Mesangial cell (primary cell): ENCODE measurements around the gene DLST. TPM values are rescaled to one million over a fixed set of nuclear protein-coding genes. Genes with fewer than 3 reads are reported as not detected.

ENCODE experiments used
- total RNA-seq: library from RNA; depleted of rRNA; stranded (reverse); fragments of >200 nt; gene quantifications from 2 replicates; pipeline ENCODE4 v1.2.3, GENCODE V29; 2015

DLST gene
- total RNA-seq: 76.7 and 80.2 TPM in 2 replicates

DNA sequence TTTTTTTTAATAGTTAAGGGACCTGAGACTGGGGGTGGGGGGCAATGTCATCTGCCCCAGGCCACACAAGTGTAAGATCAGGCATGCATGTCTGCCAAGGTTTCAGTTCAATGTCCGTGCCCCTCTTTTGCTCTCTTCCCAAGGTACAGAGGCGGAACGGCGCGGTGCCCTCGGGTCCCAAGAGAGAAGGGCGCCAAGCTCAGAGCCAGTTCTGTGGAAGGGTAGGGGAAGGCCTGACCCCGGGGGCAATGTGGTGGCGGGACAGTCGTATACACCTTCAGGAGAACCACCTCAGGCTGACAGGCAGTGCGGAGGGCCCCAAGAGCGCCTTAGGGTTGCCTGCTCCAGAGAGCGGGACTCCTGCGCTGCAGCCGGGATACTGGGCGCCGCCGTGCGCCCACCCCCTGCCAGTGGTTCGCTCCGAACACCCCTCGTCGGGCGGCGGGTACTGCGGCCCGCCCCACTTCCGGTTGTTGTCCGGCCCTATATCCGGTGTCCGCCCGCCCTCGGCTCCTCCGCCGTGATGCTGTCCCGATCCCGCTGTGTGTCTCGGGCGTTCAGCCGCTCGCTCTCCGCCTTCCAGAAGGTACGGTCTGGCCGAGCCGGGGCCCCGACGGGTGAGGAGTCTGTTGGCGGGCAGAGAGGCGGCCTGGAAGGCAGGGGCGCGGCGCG lies at the start of gene DLST:
TSS of gene DLST (plus strand) at position 486 of the 672 bp plus-strand sequence. CDS start at position 524, 38 bp downstream.

DNA sequence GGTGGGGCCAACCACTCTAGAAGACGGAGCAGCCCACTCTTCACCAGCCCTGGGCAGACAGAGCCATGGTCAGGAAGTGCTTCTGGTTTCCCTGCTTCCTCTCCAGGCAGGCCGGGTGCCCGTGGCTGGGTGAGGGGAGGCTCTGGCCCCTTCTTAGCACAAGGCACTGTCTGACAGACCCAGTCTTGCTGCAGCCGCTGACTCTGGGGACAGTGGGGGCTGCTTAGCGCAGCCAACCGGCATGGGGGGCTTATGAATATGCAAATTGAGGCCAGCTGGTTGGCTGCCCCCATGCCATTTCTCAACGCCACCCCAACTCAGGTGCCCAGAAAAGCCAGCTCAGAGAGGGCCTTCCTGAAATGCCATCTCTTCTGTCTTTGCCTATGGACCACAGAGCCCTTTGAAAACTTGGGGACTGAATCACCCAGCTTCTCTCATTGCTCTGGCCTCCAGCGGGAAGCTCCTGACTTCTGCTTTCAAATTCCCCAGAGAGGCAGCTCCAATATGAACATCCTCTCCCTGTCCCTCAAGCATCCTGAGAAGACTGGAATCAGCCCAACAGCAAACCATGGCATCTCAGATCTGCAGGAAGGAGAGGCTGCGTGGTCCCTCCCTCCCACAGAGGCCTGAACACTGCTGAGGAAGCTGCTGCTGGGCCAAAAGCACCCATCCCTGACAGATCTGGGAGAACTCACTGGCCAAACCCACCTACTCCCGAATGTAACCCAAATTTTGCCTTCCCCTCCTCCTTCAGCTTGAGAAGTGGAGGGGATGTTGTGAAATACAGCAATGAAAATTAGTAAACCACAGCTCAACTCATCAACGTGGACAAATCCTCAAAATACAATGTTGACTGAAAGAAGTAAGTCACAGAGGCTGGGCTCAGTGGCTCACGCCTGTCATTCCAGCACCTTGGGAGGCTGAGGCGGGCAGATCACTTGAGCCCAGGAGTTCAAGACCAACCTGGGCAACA lies 5.5 kb upstream of the DLST start, which contains the start of gene PROX2:
TSS of gene PROX2 (minus strand) at position 205 of the 973 bp plus-strand sequence. CDS start 12,311 bp downstream, outside the sequence.

DNA sequence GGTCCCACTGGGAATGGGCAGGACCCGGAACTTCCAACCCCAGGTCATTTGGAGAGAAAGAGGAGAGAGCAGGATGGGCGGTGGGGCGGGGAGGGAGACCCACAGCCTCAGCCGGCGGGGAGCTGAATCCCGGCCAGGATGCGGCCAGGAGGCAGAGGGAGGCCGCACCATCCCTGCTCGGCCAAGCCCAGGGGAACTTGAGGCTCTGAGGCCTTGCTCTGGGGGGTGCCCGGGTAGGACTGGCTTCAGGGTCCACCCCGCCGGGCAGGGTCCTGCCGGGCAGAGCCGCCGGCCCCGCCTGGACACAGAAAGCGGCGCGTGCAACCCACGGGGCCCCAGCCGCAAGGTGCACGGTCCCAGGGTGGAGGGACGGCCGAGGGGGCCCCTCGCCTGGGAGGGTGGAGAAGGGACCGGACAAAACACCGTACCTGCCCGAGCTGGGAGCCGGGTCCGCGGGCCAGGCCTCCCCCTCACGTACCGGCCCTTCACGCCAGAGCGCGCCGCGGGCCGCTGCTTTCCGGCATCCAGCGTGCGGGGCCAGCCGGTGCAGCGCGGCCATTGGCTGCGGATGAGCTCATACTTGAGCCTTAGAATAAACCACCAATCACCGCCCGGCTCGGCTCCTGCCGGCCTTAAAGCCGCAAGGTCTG lies 41.2 kb downstream of the DLST start, which contains the start of gene RPS6KL1:
TSS of gene RPS6KL1 (minus strand) at position 509 of the 650 bp plus-strand sequence. CDS start 1,719 bp downstream, outside the sequence.

Other genes with a start within 250 kb of the DLST start
- gene AREL1, start 168.8 kb upstream of the DLST start, total RNA-seq: 30.0 and 34.5 TPM in 2 replicates
- gene FCF1, start 168.8 kb upstream of the DLST start, total RNA-seq: 23.8 and 41.7 TPM in 2 replicates
- gene YLPM1, start 118.6 kb upstream of the DLST start, total RNA-seq: 16.3 and 22.8 TPM in 2 replicates
- gene PROX2, start 5.8 kb upstream of the DLST start, total RNA-seq: not detected in 2 replicates
- 3.7 and 4.6 TPM in 2 replicates for gene RPS6KL1, start 41.3 kb downstream of the DLST start, total RNA-seq
- 1.8 and 2.8 TPM in 2 replicates for gene PGF, start 73.7 kb downstream of the DLST start, total RNA-seq
- gene EIF2B2, start 121.0 kb downstream of the DLST start, total RNA-seq: 49.1 and 67.3 TPM in 2 replicates
- gene MLH3, start 169.6 kb downstream of the DLST start, total RNA-seq: 10.9 and 12.0 TPM in 2 replicates
- gene ACYP1, start 182.1 kb downstream of the DLST start, total RNA-seq: 8.4 and 17.3 TPM in 2 replicates
- 2.0 and 2.4 TPM in 2 replicates for gene ZC2HC1C, start 187.7 kb downstream of the DLST start, total RNA-seq
- gene NEK9, start 245.1 kb downstream of the DLST start, total RNA-seq: 21.2 and 48.3 TPM in 2 replicates